GM21447 (cell line): ENCODE measurements around the gene ECSCR.
"Not testable (repeated sequence)": the region's sequence is repeated elsewhere in the genome, so short reads cannot be mapped to it uniquely, and the experiment has no call there.

Experiments used
- ATAC-seq: cut with Tn5 transposase; IDR thresholded peaks from one replicate; pipeline ENCODE4 v1.9.1; 2021; ENCODE audit not compliant: unreplicated experiment

The ECSCR gene

DNA sequence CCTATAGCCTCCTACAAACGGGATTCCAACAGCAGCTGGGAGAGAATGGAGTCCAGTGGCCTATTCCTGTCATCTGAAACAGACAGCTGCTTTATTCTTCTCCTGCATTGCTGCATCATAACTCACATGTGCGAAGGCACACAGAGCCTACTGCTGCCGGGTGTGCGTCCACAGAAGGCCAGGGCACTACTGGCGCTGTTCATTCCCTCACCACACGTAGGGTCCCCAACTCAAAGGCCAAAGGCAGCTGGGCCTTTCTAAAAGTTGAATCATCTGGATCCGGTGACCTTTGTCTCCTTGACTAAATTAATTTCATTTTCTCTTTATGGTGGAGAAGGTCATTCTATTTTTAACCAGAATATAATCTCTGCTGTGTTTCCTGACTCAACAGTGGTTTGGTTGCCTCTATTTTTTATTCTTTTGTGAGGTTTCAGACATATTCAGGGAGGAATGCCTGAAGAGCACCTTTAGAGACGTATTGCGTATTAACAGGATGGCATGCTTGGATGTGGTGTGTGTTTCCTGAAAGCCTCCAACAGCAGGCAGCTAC is 47.9 kb downstream of the ECSCR start:
- ATAC-seq, result no peak

DNA sequence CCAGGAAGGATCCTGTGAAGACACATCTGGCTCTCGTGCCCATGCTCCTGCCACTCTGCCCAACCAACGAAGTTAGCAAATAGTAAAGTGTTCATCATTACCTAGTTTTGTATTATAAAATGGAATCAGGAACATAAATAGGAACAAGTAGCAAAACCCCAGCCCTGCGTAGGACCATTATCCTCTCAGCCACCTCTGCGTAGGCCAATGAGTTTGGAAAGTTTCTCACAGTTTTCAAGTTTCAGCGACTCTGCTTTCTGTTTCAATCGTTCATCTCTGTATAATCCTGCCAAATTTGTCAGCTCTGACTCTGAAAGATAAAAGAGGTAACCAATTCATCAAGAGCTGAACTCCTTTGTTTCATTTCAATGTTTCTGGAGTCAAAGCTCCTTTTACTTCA is 48.6 kb downstream of the ECSCR start:
- no peak for ATAC-seq

DNA sequence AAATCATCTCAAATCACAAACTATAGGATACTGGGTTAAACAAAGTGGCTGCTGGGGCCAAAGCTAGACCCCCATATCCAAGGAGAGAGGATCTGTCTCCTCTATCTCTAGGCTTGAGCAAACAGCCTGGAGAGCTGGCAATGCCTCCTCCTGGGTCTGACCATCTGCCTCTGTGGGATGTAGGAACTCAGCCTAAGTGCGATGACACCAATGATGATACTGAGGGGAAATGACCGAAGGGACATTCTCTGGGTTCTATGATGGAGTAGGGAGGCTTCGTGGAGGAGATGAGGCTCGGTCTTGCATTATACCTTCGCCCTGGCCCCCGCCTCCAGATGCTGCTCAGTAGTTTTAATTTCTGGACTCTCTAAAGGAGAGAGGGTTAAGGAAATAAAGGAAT is 49.4 kb downstream of the ECSCR start:
- no peak for ATAC-seq

DNA sequence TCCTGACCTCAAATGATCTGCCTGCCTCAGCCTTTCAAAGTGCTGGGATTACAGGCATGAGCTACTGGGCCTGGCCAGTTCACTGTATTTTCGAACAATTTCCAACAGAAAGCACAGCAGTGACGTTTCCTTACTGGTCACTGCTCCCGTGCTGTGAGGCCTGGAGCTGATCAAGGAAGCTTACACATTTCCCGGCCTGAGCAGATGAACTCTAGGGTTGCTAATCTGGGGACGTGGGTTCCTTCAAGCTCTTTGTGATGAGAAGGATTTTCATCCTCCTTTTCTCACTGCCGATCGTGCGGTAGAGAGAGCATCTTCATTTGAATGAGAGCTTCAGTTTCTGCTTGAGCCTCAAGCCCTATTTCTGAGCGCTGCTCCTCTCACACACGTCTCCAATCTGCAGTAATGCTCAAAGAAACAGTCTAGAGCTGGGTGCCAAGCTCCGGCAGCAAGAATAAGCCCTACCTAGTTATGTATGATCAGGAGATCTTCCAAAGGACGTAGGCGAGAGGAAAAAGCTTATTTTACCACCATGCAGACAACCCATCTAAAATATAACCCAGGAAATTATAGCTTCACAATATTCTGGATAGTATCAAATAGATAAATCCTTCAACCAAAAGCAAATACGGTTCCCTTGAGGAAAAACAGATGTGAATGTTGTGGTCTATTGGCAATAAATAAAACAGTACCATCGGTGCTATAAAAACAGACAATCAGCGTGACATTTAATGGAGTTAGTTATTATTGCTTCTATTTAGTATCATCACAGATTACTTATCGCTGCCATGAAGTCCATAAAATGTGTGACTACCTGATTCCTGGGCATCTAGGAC is 51.3 kb downstream of the ECSCR start:
- no peak for ATAC-seq

DNA sequence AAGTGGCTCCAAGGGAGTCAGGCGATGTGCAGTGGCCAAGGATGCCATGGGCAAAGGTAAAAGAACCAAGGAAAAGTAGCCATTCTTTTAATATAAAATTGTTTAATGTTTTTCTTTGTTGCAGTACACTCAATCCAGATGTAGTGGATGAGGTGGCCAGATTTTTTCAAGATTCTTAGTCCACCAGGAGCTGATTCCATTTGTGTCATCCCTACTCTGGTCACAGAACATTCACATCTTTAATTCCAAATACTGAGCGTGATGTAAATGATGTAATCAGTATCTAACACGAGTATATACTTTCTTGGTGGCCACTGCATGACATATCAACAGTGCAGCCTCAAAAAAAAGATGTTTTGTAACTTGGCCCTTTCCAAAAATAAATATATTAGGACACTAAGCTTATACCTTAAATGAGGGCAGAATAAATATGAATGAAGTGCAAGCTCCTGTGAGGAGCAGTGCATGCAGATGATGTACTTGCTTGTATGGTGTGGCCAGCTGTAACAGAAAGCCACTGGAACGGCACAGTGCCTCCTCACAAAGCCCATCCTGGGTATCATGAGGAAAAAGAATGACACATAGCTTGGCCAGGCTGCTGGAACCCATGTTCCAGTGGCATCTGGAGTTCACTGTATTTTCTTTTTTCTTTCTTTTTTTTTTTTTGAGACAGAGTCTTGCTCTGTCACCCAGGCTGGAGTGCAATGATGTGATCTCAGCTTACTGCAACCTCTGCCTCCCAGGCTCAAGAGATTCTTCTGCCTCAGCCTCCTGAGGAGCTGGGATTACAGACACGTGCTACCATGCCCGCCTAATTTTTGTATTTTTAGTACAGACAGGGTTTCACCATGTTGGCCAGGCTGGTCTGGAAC is 52.2 kb downstream of the ECSCR start:
- no peak for ATAC-seq

DNA sequence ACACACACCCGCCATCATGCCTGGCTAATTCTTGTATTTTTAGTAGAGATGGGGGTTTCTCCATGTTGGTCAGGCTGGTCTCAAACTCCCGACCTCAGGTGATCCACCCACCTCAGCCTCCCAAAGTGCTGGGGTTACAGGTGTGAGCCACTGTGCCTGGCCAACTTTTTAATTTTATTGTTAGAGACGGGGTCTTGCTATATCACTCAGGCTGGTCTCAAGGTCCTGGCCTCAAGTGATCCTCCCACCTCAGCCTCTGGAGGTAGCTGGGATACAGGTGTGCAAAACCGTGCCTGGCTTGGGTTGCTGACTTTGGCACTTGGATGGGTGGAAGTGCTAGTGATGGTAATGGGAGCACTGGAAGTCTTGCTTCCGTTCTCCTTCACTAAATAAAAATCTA is 53.4 kb downstream of the ECSCR start:
- ATAC-seq, result not testable (repeated sequence)

DNA sequence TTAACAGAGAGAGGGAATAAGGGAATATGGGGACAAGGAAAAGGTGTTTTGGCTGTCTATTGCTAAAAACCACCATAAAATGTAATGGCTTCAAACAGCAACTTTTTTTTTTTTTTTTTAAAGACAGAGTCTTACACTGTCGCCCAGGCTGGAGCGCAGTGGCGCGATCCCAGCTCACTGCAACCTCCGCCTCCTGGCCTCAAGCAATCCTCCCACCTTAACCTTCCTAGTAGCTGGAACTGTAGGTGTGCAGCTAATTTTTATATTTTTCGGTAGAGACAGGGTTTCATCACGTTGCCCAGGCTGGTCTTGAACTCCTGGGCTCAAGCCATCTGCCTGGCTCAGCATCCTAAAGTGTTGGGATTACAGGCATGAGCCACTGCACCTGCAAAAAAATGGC is 54.4 kb downstream of the ECSCR start:
- ATAC-seq, result no peak

DNA sequence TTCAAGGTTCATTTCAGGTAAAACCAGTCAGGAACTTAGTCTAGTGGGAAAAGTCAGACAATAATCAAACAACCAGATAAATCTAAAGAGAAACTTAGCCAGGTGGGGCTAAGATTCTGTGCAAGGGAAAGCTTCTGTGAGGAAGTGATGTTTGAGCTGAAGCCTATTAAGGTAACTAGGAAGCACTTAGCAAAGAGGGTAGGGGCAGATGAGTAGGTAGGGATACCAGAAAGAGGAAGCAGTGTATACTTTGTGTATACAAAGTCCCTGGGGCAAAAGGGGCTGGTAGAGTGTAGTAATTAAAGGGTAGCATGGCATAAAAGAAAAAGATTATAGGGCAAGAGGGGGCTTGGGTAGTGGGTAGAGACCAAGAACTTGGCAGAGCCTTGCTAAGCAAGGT is 55.0 kb downstream of the ECSCR start:
- no peak for ATAC-seq

DNA sequence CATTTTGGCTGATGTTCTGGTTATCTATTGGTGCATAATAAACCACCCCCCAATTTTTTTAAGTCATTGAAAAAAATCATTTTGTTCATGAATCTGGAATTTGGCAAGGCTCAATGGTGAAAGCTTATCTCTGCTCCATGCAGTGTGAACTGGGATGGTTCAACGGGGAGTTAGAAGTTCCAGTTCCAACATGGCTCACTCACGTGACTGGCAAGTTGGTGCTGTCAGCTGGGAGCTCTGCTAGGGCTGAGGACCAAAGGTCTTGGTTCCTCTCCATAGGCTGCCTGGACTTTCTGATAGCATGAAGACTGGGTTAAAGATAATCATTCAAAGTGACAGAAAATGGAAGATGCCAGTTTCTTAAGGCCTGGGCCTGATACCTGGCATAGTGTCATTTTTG is 55.6 kb downstream of the ECSCR start:
- no peak for ATAC-seq

DNA sequence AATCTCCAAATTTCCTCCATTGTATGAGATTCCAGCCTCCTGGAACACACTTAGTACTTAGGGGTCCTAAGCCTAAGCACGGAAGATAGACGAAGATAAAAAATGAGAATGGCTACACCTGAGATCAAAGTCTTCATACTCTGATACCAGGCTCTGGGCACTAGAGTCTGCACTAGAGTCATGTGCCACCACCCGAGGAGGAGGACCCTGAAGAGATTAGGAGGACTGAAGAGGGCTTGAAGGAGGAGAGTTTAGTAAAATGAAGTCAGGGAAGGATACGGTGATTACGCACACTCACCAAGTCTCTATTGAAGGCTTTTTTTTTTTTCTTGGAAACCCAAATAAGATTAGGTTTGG is 58.1 kb downstream of the ECSCR start:
- no peak for ATAC-seq

DNA sequence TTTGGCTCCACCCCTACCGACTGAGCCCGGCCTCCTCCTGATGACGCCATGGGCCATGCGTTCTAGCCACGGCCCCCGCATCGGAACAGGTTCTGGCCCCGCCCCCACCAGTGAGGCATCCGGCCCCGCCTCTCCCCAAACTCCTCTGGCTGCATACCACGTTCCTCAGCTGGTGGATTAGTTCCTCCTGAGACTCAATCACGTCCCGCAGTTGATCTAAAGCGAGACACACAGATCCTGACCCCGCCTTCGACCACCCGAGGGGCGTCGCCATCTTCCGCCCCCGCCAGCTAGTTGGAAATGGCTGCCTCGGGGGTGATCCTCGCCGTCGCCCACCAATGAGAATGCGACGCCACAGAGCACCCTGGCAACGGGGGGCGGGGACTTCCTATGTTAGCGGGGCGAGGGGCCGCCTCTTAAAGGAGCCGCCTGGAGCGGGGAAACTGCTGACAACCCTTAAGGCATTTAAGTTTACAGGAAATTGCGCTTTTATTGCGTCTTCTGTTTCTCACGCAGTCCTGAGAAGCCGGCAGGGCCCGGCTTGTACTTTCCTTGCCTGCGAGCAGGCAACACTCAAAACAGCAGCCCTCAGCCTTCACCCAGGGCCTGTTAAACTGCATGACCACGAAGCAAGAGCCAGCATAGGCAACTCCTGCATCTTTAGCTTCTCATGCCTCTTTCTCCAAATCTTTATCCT is 58.6 kb downstream of the ECSCR start, which contains the start of gene SPATA24:
Gene SPATA24 (minus strand): TSS at position 303 of the 697 bp plus-strand sequence. CDS start 29 bp downstream, at position 274.
- peak; percentile 74 for ATAC-seq

DNA sequence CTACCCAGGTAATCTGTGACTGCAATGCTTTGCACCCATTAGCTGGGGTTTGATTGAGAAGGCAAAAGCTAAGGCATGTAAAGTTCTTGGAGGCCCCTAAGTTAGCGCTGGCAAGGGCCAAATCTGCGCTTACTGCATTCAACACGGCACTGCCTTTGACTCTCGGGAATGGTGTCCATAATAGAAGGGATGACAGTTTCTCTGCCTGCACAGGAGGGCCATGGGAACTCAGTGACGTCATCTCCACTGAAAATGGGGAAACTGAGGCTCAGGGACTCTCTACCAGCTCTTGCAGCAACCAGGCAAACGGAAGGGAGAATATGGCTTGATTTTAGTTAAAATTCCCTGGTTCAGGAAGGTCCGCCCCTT is 59.1 kb downstream of the ECSCR start:
- ATAC-seq, result peak; percentile 3

DNA sequence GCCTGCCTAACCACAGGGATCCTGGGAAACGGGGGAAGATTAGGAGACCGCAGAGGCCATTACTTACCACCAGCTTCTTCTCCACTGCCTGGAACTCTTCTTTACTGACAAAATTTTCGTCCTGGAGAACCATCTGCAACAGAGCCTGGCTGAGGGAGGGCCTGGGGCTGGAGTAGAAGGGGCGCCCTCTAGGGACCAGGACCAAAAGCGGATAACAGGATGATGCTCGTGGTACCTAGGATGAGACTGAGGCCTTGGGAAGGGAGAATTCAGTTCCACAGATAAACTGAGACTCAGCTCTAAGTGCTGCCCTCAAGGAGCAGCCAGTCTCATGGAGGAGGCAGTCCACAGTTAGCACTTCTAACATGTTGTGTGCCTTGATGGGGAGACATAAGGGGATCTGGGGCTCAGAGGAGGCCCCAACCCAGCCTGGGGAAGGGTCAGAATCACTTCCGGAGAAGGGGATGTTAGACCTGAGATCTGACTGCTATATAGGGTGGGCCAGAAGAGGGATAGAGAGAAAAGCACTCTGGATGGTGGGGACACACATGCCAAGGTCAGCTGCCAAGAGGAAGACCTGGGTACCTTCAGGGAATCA is 59.9 kb downstream of the ECSCR start:
- no peak for ATAC-seq

DNA sequence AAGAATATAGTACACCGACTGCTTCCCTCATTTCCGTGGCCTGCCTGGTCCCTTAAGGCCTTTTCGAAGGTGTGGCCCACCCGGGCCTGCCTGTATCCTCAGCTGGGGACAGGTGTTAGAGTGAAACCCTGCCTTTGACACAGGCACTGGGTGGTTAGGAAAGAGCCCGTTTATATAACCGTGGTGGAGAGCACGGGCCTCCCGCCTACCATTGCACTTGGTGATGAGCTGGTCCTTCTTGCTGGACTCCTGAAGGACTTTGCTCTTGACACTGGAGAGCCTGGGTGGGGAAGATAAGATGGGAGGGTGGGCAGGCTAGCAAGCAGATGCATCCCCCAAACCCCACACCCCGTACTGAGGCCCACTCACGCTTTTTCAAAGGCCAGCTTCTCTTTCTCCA is 61.0 kb downstream of the ECSCR start:
- no peak for ATAC-seq

DNA sequence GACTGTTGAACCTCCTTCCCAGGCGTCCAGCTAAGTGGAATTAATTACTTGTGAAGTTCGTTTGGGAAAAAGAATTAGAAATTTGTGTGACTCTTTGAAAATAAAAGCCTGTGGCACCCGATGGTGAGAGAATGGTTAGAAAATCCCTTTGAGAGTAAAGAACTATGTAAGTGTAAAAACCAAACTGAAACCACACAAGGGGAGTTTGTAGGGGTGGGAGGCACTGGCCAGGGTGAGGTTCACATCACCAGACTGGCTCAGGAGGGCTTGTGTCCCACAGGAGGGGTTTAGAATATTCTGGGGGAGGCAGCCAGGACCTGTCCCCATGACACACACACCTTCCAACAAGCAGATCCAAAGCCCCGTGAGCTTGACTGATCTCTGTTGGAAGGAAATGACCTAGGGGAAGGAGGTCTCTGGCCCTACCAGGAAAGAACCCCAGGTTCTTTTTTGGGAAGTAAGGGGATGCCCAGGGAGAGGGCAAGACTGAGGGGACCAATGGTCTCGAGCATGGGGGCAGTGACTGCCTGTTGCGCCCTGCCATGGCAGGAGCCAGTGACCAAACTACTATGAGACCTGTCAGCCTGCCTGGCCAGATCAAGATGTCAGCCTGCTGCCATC is 62.9 kb downstream of the ECSCR start:
- no peak for ATAC-seq
